ENCODE results near the gene RGMA.

The RGMA gene, protein sequence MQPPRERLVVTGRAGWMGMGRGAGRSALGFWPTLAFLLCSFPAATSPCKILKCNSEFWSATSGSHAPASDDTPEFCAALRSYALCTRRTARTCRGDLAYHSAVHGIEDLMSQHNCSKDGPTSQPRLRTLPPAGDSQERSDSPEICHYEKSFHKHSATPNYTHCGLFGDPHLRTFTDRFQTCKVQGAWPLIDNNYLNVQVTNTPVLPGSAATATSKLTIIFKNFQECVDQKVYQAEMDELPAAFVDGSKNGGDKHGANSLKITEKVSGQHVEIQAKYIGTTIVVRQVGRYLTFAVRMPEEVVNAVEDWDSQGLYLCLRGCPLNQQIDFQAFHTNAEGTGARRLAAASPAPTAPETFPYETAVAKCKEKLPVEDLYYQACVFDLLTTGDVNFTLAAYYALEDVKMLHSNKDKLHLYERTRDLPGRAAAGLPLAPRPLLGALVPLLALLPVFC

DNA sequence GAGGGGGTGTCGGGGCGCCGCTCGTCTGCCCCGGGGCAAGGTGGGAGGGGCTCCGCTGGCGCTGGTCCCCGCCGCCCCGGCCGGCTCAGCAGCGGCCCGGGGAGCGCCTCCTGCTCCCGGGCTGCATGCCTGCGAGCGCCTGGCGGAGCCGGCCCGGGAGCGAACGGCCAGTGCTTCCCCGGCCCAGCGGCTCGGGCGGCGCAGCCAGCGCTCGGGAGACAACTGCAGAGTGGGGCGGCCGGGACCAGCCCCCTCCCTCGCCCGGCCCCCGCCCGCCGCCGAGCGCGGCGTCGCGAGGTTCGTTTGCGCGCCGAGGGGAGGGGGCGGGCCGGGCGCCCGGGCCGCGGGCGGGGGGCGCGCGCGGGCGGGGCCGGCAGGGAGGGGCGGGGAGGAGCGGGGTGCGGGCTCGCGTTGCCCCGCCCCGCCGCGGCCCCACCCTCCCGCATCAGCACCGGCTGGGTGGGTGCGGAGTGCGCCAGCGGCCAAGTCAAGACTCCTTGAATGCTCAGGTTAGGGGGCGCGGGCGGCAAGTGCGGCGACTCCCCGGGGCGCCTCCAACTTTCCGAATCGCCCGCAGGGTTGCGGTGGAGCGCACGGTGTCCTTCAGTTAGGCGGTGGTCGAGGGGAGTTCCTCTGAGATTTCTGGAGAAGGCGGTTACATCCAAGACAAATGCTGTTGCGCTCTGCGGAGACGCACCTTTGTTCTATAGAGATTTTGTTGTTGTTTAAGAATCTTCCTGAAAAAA, at the start of gene RGMA:
RGMA (minus strand) TSS at position 231 of the 746 bp plus-strand sequence. CDS start 279 bp downstream, outside the sequence.
- DNase-seq, result no peak

DNA sequence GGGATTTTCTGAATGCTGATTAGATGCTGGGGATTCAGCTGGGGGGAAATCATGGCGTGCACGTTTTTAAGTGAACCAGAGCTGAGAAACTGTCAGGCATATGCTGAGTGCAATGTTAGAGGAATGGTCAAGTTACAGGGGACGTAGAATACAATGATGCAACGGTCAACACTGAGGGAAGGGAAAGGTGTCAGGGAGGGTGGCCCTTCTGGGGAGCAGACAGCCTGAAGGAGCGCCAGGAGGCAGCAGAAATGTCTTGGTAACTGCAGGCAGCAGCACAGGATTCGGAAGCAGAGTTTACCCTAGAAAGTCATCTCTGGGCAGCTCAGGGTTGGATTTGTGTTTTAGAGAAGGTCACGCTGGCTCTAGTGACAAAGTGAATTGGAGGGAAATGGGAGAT, 47.6 kb upstream of the RGMA start:
- DNase-seq, result no peak

DNA sequence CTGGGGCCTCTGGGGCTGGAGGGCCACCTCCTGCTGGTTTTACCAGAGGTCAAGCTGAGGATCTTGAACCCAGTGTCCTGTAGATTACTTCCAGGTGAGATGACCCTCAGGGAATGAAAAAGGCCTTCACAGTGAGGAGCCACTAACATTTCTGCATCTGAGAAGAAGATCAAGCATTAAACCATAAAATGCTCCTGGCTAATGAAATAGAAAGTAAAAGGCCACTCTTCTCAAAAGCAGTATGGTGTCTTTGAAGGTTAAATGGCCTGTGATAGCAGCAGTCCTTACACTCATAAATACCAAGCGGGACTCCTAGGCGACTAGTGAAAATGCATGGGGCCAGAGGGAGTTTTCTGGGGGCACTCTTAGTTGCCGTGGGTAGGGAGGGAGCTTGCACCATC, 47.0 kb upstream of the RGMA start:
- no peak for DNase-seq

DNA sequence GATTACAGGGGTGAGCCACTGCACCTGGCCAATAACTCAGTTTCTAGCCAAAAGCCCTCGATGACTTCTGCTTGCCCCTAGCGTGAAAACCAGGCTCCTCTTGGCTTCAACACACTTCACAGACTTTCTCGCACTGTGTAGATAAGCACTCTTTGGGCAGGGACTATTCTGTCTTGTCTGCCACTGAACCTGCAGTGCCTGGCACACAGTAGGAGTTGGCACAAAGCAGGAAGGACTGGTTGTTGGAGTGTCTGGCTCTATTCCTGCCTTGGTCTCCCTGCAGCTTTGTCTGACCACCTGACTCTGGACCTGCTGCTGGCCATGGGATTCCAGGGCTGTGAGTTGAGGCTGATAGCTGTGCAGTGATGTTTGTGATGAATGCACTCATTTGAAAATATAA, 46.4 kb upstream of the RGMA start:
- no peak for DNase-seq

DNA sequence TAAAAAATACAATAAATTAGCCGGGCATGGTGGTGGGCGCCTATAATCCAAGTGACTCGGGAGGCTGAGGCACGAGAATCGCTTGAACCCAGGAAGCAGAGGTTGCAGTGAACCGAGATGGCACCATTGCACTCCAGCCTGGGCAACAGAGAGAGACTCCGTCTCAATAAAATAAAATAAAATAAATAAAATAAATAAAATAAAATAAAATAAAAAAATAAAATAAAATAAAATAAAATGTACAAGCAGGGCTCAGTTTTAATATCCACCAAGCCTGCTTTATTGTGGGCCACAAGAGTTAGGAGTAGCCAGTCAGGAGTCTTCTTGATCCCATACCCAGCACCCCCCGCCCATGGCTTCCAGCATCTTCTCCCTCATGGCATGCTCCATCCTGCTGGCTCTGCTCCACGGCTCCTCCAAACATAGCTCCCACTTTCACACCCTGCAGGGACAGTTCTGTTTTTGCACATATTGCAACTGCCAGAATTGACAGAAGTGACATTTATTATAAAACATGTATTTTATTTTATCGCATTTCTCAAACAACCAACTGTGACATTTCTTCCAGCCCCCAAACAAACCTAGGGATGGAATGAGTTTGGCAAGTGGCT, 42.6 kb upstream of the RGMA start:
- no peak for DNase-seq

DNA sequence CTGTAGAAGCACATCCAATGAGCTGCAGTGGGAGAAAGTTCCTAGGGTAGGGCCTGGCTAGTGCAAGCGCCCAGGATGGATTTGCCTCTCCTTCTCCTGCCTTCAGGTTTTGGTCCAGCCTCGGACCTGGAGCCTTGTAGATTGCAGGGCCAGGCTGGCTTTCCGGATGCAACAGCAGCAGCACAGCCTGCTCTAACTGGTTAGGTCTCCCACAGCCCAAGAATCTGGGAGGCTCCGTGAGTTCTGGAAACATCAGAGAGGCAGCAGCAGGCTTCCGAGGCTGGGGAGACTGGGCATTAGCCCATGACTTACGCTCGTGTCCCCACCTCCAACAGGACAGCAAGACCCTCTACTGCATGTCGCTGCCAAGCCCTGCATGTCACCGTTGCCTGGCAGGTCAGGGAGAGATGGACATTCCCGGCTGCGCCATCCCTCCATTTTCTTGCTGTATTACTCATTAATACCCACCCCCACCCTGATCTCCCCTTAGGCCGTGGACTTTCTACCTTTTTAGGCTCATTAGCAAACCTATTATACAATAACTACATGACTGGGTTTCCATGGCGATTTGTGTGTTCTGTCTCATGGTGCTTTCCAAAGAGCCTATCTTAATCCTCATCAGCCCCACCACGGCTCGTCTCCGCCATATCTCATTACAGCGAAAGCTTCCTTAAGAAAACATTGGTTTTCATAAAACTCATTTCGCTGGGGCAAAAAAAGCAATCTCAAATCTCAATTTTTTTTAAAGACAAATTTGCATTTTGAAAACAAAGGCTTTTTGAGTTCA, 40.9 kb upstream of the RGMA start:
- no peak for DNase-seq

DNA sequence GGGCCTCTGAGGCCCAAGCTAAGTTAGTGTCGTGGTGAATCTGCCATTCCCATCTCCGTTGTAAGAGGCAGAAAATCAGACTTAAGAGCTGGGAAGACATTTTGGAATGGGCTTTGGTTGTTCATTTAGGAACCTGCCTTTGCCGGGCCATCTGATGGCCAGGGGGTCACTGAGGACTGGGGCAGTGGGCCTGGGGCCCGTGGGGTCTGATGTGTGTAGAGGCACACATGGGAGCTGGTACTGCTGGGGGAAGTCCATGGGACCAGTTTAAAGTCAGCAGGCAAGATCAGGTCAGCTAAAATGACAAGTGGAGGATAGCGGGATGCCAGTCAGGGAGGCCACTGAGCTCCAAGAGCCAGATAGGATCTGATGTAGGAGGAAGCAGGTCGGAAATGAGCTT, 38.3 kb upstream of the RGMA start:
- DNase-seq, result no peak

DNA sequence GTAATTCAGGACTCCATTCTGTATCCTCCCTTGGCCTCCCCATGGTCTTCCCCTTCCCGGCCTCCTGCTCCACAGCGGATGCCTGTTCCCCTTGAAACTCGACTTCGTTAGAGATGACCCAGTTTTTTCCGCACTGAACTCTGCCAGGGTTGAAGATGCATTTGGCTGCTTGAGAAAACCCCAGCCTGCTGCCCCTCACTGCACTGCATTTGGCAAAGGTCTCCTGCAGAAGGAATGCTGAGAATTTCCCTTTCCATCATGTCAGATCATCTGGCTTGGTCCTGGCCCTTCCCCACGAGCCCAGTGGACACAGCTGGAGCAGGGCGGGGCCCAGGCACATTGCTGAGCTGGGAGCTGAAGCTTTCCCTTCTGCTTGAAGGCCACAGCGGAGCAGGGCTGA, 37.6 kb upstream of the RGMA start:
- no peak for DNase-seq

DNA sequence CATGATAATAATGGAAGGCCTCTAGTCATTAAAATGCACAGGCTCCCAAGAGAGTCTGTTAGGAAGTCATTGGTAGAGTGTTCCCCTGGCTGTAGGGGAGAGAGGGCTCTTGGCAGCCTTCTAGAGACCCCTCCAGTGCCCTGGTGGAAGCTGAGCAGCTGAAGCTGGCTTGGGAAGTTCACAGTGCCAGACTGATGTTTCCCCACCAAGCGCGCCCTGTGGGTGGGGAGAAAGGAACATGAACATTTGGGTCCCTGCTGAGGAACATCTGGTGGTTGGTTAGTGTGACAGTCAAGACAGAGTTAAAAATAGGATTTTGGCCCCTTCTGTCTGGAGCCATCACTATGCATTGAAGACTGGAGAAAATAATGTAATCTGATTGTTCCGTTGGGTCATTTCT, 37.1 kb upstream of the RGMA start:
- no peak for DNase-seq

DNA sequence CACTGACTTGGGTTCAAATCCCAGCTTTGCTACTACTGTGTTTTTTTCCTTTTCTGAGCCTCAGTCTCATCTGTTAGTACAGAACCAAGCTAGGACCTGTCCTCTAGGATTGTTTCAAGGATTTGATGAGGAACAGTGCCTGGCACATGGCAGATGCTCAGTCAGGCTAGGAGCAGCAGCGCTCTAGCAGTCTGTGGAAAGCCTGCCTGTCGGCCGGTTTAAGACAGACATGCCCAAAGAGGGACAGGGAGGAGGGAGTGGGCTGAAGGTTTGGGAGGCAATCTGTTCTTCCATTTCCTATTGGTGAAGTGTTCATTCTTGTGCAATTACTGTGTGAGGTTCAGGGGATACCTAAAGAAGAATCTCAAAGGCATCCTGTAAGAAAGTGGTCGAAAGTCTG, 35.1 kb upstream of the RGMA start:
- DNase-seq, result no peak

DNA sequence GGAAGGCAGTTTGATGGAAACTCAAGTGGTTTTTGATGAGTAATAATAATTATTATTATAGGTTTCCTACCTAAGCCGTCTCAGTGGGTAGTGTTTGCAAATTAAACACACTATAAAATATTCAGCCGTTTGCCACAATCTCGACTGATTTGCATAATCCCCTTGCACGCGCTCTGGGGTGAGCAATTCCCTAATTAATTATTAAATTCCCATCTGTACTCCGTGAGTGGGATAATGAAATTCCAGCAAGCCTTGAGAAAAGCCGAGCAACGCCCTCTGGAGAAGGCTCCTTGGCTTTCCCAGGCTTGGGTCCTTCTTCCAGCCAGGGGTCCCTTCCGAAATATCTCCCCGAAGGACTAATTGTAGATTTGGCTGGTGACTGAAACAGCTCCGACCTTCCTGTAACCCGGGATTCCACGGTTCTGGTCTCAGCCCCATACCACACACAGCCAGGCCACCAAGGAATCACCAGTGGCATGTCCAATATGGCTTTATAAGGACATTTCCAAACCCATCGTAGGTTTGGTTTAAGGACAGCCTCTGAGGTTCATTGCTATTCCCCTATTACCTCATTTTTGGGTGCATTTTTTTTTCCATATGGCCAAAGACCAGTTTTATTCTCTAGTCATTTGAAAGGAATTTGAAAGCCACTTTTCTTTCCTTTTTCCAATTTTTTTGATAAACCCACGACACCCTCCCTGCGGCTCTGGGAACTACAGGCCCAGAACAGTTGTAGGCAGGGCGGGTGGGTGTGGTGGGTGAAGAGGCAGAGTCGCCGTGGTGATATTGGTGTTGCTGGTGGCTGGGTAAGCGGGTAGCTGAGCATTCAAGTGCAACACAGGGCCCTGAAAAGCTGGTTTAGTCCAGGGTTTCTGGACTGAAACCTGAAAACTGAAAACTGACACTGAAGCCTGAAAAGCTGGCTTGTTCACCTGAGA, 33.2 kb upstream of the RGMA start:
- DNase-seq, result no peak

DNA sequence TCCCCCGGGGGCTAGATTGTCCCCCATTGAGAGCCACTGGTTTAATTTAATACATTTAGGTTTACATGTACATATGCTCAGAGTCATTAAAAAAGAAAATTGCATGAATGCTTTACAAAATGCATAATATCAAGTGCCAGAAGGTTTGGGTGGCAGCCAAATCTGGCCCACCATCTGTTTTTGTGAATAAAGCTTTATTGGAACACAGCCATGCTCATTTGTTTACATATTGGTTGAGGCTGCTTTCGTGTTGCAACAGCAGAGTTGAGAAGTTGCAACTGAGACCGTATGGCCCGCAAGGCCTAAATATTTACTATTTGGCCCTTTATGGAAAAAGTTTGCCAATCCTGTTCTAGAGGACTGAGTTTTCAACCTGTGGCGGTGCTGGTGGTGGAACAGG, 32.1 kb upstream of the RGMA start:
- no peak for DNase-seq

DNA sequence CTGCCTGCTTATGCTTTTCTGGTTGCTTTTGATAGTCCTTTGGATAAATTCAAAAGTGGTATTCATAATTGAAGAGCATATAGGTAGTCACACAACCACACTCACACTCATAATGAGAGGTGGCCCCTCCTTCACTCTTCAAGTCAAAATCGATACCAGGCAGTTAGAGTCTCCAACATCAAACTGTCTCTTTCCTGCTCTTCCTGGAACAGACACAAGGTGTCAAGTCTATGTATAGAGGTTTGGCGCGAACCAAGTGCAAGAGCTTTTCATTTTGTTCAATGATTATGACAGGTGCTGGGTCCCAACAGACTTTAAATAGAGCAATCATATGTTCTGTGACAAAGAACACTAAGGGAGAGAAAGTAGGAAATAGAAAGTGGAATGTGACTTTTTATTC, 29.9 kb upstream of the RGMA start:
- DNase-seq, result no peak

DNA sequence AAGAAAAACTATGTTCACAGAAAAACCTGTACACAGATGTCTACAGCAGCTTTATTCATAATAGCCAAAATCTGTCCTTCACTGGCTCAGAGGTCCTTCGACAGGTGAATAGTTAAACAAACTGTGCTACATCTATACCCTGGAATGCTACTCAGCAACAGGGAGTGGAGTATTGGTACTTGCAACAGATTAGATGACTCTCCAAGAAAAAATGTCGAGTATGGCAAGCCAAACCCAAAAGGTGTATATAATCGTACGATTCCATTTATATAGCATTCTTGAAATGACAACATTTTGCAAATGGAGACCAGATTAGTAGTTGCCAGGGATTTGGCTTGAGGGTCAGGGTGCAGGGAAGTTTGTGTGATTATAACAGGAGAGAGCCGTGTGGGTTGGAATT, 22.4 kb upstream of the RGMA start:
- DNase-seq, result no peak

DNA sequence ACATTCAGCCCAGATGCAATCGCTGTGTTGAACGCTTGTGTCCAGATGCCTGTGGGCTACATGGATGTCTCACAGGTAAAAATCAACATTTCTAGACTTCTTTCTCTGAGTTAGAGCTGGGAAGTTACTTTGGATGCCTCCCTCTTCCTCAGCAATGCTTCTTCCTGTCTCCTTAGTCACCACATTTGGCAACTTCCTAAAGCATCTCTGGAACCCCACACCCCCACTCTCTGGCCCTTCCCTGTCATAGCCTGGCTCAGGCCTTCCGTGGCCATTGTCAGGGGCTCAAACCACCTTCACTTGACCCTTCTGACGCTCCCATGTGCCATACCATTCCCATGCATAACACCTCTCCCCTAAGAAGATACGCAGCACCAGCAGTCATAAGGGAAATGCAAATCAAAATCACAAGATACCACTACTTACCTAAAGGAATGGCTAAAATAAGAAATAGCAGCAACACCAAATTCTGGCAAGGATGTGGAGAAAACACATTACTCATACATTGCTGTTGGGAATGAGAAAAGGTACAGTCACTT, 21.6 kb upstream of the RGMA start:
- DNase-seq, result no peak

DNA sequence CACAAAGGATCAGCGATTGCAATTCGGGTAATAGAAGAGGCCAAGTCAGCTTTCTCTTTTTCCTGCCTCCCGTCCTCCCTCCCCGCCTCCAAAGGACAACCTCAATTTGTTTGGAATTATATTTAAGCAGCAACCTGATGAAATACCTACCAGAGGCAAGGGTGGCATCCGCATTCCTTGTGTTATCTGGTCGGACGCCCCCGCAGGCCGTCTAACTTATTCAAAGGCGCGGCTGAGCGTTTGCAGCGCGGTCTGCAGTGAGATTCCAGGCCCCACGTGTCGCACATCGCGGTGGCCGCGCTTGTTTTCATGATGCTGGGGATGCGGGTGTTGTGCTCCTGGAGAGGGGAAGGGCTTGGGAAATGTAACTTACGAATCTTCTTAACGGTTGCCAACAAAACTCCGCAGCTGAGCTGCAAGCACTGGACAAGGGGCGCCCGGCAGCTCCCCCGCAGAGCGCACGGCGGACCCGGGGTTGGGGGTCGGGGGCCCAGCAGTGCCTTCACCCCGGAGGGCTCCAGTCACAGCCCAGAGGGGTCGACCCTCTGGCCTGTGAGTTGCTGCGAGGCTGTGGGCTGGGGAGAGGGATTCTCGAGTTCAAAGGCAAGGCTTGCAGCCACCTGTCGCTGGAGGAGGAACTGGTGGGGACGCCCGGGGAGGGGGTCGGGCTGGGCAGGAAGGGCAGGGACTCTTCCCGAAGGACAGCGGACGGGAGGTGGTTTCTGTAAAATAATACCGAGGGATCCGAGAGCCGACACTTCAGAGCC, 20.5 kb upstream of the RGMA start:
- no peak for DNase-seq

DNA sequence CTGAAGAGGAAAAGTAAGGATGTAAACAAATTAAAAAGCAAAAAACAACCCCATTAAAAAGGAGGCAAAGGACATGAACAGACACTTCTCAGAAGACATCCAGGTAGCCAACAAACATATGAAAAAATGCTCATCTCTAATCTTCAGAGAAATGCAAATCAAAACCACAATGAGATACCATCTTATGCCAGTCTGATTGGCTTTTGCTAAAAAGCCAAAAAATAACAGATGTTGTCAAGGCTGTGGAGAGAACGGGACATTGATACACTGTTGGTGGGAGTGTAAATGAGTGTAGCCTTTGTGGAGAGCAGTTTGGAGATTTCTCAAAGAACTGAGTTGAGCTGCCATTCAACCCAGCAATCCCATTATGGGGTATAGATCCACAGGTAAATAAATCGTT, 18.6 kb upstream of the RGMA start:
- no peak for DNase-seq

DNA sequence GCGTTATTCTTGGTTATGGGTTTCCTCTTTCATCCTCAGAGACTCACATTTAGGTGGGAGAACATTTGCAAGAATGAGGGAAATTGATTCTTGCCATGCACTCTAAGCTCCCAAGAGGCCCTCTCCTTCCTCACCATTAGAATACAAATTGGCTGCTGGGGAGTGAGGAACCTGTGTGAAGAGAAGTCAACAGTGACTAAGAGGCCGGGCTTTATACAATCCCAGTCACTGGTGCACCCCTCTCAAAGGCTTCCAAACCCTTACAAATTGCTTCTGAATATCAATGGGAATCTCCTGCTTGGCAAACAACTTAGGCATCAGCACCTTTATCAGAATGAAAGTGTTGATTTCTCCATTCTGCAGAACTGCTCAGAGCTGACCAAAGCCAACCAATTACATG, 16.5 kb upstream of the RGMA start:
- no peak for DNase-seq

DNA sequence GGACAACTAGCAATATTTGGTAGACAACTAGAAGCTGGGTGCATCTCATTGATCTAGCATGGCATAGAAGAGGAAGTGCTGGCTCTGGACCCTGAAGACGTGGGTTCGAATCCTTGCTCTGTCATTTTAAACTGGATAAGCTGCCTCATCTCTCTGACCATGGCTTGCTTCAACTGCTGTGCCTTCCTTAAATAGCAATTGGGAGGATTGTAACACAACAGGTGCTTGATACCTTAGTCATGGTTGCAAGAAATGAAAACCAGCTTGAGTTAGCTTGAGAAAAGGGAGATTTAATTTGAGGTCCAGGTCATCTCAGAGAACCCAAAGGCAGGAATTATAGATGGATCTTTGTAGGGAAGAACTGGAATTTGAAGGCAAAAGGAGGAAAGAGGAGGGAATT, 14.8 kb upstream of the RGMA start:
- no peak for DNase-seq

DNA sequence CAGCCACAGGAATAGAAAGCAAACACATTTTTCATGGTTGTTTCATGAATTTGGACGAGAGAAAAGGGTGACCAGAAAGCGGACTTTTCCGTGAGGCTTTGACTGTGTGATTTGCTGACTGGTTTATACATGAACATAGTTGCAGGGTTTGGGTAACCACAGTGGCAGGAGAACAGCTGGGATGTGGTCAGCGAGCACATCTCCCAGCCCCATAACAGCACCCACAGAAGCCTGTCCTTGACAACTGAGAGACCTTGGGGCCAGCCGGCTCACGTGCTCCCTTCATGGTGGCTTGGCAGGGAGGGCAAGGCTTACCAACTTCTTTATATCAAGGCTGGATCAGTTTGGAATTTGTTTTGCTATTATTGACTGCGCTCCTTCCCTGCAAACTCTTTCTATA, 13.2 kb upstream of the RGMA start:
- no peak for DNase-seq

DNA sequence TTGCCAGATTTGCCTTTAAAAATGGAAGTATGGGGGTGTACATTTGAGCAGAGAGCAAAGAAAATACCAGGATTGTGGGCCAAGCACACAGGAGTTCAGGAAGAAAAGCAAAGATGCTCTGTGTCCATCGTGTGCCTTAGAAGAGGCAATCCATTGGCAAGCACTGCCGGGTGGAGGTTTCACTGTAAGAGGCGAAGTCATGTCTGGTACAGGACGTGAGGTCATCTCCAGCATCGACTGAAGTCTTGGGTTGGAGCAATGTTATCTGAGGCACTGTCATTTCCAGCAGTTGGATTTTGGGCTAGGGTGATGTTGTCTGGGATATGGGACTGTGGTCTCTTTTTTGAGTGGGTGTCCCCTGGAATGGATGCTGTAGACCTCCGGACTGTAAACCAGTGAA, 4.8 kb upstream of the RGMA start:
- DNase-seq, result no peak

Measured in DMS79 treated with DMSO at 0.1 percent for 48 hours (cell line).